Measurements from ENCODE around the gene NF1.
A peak's percentile ranks its signal among the peaks of the same experiment; 100 is the strongest.

NF1 gene

GRCh38 chr17:31413874-31414549, 319.2 kb downstream of the NF1 start:
- peak; percentile 37 for DNase-seq (ENCODE audit: low read depth, low spot score)
- no peak overlapping the region for H3K27ac ChIP-seq

- DNase-seq (ENCODE audit: low read depth, low spot score), result no peak
- H3K27ac ChIP-seq, result no peak overlapping the region
These were observed 319.8 kb downstream of the NF1 start for GRCh38 chr17:31414550-31414918.

- DNase-seq (ENCODE audit: low read depth, low spot score), result no peak
- no peak overlapping the region for H3K27ac ChIP-seq
These were observed 320.3 kb downstream of the NF1 start for GRCh38 chr17:31415004-31415454.

GRCh38 chr17:31415640-31416502, 321.1 kb downstream of the NF1 start:
- DNase-seq (ENCODE audit: low read depth, low spot score), result no peak
- no peak overlapping the region for H3K27ac ChIP-seq

- no peak overlapping the region for H3K27ac ChIP-seq
- no peak for DNase-seq (ENCODE audit: low read depth, low spot score)
These were observed 321.7 kb downstream of the NF1 start for GRCh38 chr17:31416503-31416923.

GRCh38 chr17:31417051-31417792, 322.4 kb downstream of the NF1 start:
- DNase-seq (ENCODE audit: low read depth, low spot score), result no peak
- no peak overlapping the region for H3K27ac ChIP-seq

- no peak overlapping the region for H3K27ac ChIP-seq
- DNase-seq (ENCODE audit: low read depth, low spot score), result no peak
These were observed 324.1 kb downstream of the NF1 start for GRCh38 chr17:31418773-31419350.

GRCh38 chr17:31422443-31422842, 327.7 kb downstream of the NF1 start:
- no peak overlapping the region for H3K27ac ChIP-seq
- no peak for DNase-seq (ENCODE audit: low read depth, low spot score)

- H3K27ac ChIP-seq, result no peak overlapping the region
- DNase-seq (ENCODE audit: low read depth, low spot score), result no peak
These were observed 330.1 kb downstream of the NF1 start for GRCh38 chr17:31424944-31425281.

- no peak for DNase-seq (ENCODE audit: low read depth, low spot score)
- H3K27ac ChIP-seq, result no peak overlapping the region
These were observed 330.7 kb downstream of the NF1 start for GRCh38 chr17:31425282-31426040.

Measured in epithelial cell of prostate (primary cell).